GM21423 (cell line): Measurements from ENCODE around the gene GRIK4.

ENCODE experiments used
- ATAC-seq: cut with Tn5 transposase; IDR thresholded peaks from one replicate; pipeline ENCODE4 v1.9.1; 2021; ENCODE audit warnings: mild to moderate bottlenecking, moderate library complexity; ENCODE audit not compliant: unreplicated experiment

GRIK4 gene

DNA sequence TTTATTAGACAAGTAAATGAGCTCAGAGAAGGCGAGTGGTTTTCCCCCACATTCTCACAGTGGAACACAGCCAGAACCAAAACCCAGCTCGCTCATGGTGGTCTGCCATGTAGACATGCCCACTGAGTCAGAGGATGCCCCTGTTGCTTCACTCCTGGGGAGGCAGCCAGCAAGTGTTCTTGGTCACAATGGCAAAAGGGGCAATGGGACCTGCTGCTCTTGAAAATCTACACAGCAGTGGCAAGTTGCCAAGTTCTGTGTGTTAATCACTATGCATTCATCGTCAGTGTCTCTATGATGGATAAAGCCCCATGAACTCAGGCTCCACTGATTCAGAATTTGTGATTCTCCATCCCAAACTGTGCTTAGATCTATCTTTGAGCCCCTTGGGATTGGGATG, 447.6 kb downstream of the GRIK4 start:
- no peak for ATAC-seq

DNA sequence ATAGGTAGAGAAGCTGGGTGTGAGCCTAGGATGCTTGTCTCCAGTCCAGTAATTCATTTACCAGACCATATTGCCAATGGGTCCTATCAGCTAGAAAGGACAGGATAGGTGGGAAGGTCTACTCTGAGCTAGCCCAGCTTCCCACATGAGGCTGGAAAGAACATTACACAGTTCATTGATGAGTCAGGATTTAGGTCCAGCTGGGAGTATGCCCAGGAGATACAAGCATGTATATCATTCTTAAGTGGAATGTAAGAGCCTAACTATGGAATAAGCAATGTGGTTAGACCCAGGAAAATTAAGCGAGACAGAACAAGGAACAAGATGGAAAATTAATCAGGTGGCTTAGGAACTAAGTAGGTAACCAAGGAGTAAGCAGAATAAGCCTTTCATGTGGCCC, 453.3 kb downstream of the GRIK4 start:
- no peak for ATAC-seq

DNA sequence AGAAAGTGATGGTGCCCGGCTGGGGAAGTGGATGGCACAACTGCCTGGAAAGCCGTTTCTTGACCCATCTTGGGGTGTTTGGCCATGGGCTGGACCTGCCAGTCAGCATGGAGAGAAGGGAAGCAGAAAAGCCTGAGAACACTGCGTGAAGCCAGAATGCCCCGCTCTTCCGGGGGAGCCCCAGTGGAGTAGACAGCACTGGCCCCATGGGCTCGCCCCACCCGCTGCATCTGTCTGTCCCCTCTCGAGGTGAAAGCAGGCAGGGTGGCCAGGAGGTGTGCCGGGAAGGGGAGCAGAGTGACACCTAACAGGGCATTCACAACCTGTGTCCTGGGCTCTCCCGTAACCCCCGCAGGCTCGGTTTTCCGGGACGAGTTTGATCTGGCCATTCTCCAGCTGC, 455.3 kb downstream of the GRIK4 start:
- ATAC-seq: no peak

DNA sequence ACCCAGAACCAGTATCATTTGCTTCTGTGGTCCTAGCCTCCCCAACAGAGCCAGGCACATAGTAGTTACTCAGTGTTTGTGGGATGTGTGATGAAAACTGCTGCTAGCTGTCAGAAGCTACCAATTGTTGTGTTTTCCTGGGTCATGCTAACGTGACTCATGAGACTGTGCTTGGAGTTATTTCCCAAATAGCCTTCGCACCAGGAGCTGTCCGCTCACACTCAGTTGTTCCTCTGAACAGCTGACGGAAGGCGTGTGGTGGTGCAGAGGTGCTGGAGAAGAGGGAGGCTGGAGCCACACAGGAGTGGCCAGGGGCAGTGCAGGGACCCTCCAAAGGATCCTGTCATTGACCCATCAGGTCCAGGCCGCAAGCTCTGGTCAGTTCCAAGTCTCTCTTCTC, 458.4 kb downstream of the GRIK4 start:
- ATAC-seq: no peak

DNA sequence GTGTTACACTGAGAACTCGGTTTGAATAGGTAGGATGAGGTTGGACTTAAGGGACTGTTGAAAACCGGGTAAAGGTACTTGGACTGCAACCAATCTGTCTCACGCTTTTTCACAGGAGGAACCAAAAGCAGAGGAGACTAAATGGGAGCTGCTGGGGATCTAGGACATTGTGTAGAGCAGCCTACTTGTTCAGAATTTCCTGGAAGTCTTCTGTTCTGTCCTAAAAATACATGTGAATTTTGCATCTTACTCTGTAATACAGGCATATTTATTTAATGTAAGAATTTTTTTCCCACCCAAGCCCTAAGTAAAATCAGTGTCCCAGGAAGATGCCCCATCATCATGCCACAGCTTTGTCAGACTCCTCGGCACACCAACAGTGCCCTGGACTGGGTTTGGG, 460.3 kb downstream of the GRIK4 start:
- ATAC-seq: no peak

DNA sequence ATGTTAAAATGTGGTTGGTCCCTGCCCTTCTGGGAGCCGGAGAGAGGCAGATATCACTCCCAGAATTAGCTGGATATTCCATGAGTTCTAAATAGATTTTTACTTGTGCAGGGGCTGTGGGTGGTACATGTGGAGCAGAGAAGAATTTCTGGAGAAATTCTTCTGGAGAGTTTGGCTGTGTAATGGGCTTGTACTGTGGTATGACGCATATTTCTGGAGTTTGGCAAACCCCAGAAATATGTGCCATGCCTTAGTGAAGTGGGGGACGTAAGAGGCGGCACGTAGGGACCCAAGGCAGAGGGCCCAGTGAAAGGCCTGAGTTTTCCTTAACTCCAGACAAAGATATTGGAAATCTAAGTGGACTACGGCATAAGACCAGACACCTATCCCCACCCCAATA, 461.1 kb downstream of the GRIK4 start:
- no peak for ATAC-seq

DNA sequence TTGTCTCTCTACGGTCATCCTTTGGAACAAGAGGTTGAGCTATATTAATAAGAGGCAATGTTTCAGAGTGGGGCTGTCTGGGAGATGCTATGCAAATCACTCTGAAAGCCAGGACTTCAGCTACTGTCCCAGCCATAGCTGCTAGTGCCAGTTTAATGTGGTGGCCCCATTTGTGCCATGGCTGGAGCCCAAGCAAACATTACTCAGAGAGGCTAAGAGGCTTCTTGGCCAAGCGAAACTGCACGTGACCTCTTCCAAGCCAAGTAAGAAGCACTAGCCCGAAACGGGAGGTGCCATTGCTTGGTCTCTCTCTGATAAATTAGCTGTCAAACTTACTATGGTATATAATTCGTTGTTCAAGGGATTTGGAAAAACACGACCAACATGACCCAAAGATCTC, 462.0 kb downstream of the GRIK4 start:
- ATAC-seq: no peak

DNA sequence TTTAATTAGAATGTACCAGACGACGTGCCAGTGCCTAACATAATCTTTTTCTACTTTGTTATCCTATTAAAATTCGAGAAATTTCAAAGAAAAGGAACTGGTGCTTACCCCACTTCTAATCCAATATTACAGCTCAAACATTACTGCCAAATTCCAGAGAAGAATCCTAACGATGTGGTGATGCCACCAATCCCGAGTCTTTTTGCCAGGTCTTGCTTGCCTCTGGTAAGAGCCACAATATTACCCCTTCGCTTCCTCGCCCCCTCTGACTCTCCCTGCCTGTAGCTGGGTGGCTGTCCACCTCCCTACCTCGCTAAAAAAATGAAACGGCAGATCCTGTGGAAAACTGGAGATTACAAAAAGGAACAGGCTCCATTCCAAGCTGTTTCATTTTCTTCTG, 462.9 kb downstream of the GRIK4 start:
- ATAC-seq: no peak

DNA sequence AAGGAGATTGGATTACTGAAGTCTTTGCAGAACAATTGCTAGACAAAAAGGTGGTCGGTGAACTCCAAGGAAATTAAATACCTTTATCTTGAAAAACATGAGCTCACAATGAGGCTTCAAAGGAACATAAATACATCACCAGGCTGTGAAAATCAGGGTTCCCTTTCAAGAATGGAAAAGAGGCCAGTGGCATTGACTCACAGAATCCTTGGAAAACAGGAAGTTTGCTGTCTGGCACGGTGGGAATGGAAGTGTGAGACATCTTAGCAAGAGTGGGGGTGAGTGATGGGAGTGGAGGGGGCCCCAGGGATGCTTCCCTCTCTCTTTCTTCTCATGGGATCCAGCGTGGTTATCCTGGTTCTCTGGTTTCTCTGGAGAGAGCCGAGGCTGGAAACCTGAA, 463.4 kb downstream of the GRIK4 start:
- no peak for ATAC-seq

DNA sequence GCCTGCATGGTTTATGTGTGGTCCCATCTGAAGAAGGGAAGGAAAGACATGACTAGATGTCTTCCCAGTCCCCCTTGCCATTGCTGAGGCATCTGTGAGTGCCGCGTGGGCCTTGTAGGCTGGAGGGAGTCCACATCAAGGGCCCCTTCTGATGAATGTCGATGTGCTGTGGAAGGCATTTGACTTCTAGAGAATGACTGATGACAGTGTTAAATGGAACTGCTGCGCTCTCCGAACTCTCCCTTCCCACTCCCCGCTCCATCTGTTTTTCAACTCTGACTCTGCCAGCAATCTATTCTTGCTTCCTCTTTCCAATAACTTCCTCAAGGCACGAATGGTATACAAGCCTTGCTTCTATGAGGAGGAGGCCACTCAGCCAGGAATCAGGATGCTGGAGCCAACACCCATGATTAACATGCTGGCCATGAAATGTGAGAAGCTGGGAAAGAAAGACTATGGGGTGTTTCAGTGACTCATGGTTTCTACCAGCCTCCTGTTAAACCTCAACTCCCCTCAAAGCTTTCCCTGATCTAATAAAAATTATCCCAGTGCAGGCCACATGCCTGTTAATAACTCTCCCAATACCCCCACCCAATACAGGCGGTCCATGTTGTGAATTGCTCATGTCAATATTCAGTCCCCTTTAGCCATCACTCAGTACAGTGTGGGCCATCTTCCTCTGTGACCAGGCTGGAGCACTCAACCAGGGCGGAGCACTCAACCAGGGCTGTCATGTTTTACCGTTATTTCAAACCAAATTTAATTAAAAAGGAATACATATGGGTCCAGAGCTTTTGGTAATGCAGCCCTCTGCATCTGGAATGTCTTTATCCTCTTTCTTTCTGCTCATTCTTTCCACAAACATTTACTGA, 466.0 kb downstream of the GRIK4 start:
- no peak for ATAC-seq

DNA sequence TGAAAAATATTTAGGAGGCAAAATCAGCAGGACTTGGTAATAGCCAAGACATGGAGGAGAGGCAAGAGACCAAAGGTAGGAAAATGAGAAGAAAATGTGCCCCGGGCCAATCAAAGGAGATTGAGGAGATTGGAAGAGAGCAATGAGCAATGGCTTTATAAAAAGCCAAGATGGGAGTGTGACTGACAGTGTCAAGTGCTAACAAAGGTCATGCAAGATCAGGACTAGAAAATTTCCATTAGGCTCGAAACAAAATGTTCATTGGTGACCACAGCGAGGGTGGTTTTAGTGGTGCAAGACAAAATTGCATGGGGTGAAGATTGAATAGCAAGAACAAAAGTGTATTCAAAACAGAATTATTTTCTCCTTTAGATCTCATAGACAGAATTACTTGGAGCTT, 467.2 kb downstream of the GRIK4 start:
- no peak for ATAC-seq

DNA sequence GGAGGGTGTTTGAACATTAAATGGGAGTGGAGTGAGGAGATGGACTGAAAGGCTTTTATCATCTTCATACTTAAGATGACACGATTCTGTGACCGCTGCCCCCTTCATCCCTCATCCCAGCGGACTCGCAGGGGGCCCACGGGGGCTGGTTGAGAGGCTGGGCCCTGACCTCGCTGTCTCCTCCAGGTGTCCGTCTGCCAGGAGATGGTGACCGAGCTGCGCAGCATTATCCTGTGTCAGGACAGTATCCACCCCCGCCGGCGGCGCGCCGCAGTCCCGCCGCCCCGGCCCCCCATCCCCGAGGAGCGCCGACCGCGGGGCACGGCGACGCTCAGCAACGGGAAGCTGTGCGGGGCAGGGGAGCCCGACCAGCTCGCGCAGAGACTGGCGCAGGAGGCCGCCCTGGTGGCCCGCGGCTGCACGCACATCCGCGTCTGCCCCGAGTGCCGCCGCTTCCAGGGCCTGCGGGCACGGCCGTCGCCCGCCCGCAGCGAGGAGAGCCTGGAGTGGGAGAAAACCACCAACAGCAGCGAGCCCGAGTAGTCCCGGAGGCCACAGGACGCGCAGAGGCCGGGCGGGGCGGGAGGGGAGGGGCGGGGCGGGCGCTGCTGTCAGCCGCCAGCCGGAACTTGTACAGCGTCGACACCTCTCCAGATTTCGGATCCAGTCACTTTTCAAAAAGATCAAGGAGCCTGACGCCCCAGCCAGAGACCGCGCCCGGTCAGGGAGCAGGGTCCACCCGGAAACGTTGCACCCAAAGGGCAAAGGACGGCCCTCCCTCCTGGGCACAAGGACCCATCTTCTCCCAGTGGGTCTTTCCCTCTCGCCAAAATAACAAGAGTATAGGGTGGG, 474.4 kb downstream of the GRIK4 start:
- ATAC-seq: no peak

DNA sequence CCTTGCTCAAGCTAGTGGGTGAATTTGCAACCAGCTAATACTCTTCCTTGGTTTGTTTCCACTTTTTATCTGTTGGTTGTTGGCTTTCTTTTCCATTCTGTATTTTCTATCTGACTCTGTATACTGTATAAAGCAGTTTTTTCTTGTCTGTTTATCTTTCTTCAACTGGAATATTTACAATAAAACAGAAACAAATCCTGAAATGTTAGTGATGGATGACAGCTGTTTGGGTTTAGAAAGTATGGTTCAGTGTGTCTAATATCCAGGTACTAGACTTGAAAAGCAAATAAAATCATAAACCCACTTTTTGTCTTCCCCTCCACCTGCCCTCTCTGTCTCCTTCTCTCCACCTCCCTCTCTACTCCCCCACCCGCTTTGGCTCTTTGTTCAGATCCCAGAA, 477.1 kb downstream of the GRIK4 start:
- ATAC-seq: no peak

DNA sequence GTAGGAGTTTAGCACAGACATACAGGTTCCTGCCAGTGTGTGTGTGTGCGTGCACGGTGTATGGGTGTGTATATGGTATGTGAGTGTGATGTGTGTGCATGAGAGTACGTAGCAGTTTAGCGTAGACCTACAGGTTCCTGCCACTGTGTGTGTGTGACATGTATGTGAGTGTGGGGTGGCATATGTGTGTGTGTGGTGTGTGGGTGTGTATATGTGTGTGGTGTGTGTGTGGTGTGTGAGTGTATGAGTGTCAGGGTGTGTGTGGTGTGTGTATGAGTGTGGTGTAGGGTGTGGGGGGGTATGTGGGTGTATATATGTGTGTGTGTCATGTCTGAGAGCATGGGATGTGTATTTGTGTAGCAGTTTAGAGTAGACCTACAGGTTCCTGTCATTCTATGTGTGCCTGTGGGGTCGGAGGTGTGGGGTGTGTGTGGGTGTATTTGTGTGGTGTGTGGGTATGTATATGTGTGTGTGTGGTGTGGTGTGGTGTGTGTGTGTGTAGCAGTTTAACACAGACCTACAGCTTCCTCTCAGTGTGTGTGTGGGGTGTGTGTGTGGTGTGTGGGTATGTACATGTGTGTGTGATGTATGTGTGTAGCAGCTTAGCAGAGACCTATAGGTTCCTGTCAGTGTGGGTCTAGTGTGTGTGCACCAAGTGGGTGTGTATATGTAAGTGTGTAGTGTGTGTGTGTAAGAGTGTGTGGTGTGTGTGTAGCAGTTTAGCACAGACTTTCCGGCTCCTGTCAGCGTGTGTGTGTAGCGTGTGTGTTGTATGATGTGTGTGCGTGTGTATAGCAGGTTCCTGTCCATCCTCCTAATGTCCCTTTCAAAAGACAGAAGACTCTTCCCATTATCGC, 480.5 kb downstream of the GRIK4 start:
- no peak for ATAC-seq

DNA sequence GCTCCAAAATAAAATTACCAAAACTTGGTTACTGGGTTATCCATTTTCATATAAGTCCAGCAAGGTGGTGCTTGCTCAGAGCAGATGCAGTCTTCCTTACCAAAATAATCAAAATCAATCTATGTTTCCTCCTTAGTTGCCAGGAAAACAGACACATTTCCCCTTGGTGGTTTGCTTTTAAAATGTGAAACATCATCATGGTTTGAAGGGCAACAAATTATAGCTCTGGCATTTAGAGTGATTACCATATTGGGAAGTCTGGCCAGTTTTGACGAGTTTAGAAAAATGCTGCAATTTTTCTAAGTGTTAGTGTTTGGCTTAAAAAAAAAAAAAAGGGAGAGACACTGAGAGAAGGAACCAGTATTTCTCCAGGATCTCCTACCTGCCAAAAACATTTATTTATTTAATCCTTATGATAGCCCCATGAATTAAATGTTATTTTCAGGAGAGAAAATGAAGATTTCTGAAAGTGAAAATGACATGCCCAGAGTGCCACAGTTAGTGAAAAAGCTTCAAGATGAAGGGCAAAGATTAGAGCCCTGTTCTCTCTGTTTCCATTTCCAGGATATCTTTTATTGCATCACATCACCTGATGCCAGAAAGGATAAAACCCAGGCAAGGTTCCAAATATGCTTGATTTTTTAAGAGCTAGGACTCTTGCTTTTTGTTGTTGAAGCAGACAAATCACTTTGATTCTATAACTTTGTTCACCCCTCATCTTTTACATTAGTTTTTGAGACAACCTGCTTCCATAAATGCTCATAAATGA, 482.7 kb downstream of the GRIK4 start:
- ATAC-seq: no peak

DNA sequence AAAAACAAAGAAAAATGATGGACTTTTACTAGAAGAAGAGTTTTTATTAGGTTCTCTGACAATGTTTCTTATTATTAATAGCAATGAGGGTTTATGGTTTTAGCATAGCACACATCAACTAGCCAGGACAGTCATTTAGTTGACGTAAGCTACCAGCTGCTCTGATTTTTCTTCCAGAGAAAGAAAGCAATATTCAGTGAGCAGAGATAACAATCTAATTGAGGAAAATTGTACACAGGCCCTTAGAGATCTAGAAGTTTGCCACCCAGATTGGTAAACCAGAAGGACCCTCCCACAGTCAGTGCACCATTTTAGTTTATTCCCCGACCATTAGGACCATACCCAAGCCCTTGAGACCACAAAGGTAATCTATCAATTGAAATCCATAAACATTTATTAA, 483.6 kb downstream of the GRIK4 start:
- ATAC-seq: no peak

DNA sequence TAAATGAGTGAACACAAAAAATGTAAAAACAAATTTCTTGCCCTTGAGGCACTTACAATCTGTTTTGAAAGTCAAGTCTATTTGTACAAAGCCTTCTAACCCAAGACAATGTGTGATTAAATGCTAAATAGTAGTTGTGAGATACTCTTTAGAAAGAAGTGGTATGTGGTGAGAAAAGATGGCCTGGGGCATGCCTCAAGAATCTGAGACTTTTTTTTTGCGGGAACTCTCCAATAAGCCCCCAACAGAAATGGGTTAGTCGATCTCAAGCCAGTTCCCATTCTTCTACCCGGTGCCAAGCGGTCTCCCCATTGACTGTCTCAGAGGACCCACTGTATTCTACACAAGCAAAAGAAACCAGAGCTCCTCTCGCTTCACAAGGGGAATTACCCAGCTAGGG, 485.4 kb downstream of the GRIK4 start:
- no peak for ATAC-seq

DNA sequence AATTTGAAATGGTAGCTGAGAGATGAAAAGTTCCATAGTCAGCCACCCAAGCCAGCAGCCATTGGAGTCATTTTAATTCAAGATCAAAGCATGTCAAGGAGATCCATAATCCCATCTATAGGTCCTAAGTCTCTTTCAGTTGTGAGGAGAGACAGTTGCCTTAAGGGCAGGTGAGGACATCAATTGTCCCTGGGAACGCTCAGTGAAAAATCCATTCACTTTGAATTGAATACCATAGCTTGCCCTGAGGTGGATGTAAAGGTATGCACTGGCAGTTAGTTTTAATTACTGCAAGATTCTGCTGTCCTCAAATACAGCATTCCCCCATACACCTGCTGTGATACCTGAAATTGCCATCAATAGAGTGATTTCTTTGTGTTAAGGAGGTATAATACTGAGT, 487.0 kb downstream of the GRIK4 start:
- no peak for ATAC-seq

DNA sequence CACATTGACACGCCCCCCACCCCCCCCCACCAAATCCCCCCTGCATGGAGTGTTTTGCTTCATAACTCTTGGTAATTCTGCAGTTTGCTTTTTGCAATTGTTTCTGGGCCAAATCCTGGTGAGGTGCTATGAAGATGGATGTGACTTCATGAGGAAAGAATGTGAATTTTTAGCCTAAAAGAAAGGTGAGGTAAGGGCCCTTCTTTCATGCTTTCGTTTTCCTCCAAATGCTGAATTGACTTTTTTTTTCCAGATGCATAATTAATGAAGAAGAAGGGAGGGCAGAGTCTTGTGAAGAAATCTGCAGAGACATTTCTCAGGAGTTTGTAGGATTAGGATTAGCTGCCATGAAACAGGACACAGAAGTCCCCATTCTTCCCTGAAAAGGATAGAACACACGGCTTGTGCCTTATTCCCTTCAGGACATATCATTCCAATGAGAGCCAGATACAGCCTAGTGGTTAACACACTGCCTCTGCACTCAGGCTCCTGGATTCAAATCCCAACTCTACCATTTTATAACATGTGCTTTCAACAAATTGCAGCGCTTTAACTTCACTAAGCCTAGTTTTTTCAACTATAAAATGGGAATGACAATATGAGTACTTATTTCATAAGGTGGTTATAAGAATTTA, 492.8 kb downstream of the GRIK4 start:
- ATAC-seq: no peak

DNA sequence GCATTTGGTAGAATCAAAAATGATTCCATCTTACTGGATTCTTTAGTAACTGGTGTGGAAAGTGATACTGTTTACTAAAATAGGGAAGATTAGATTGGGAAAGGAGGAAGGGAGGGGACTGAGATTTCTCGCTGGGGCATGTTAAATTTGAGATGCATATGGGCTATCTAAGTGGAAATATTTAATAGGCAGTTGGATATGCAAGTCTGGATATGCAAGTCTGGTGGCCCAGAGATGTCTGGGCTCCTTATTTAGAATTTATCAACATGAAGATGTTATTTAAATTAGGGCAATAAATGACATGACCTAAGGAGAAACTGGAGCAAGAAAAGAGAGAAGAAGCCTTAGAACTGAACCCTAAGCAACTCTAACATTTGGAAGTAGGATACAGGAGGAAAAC, 495.4 kb downstream of the GRIK4 start:
- ATAC-seq: no peak
